PC-3 (cell line): ENCODE data around the gene UQCR11. TPM values are rescaled to one million over a fixed set of nuclear protein-coding genes. Genes with fewer than 3 reads are reported as not detected.

Experiments used
- ATAC-seq: fragments of 200-7000 bp; cut with Tn5 transposase; 2 replicates; pipeline ENCODE4 v1.9.1; 2020; ENCODE audit warnings: mild to moderate bottlenecking, moderate library complexity
- BruUV-seq: library from RNA; stranded (reverse); fragments of 400-500 nt; replicated peaks from 2 replicates; lab custom pipeline; 2021; lab: Mats Ljungman, UMichigan
- CTCF ChIA-PET: fragments of 300-600 bp; sonication (Branson Sonifier 250); formaldehyde crosslinking; loops from one replicate; lab custom pipeline; 2022; ENCODE audit warnings: antibody characterized with exemption; lab: Charles Lee
- POLR2A ChIA-PET: fragments of 300-600 bp; sonication (Branson Sonifier 250); formaldehyde crosslinking; loops from one replicate; lab custom pipeline; 2022; ENCODE audit warnings: antibody characterized with exemption; ENCODE audit not compliant: unreplicated experiment; lab: Charles Lee
- DNase-seq: peaks from one replicate; pipeline ENCODE4 v3.0.0-alpha.2; 2015
- H2AFZ ChIP-seq: fragments of 300-600 bp; sonication (generic); 2 replicates; pipeline ENCODE4 v1.6.0; 2016; ENCODE audit warnings: antibody characterized with exemption, low read length
- H3F3A ChIP-seq: fragments of 300-600 bp; sonication (generic); one replicate; pipeline ENCODE4 v1.6.0; 2017; ENCODE audit warnings: antibody characterized with exemption, low read length, control low read depth, mild to moderate bottlenecking; ENCODE audit not compliant: unreplicated experiment
- H3K27ac ChIP-seq: fragments of 300-600 bp; sonication (generic); 2 replicates; pipeline ENCODE4 v1.5.1; 2016; ENCODE audit warnings: mild to moderate bottlenecking, low read length
- H3K27me3 ChIP-seq: fragments of 300-600 bp; sonication (generic); 2 replicates; pipeline ENCODE4 v1.6.1; 2016; ENCODE audit warnings: low read length, mixed read lengths
- H3K36me3 ChIP-seq: fragments of 300-600 bp; sonication (generic); 2 replicates; pipeline ENCODE4 v1.6.1; 2016; ENCODE audit warnings: low read depth, mixed run types, low read length, mixed read lengths
- H3K4me1 ChIP-seq: fragments of 300-600 bp; sonication (generic); 2 replicates; pipeline ENCODE4 v1.5.1; 2016; ENCODE audit warnings: low read length; ENCODE audit not compliant: insufficient read depth
- H3K4me2 ChIP-seq: fragments of 300-600 bp; sonication (generic); 2 replicates; pipeline ENCODE4 v1.6.0; 2016; ENCODE audit warnings: low read length
- H3K4me3 ChIP-seq: fragments of 300-600 bp; sonication (generic); 2 replicates; pipeline ENCODE4 v1.5.1; 2016; ENCODE audit warnings: mild to moderate bottlenecking, low read length, mixed read lengths
- H3K79me2 ChIP-seq: fragments of 300-600 bp; sonication (generic); 2 replicates; pipeline ENCODE4 v1.6.1; 2017; ENCODE audit warnings: low read length, mixed read lengths
- H3K9ac ChIP-seq: fragments of 300-600 bp; sonication (generic); 2 replicates; pipeline ENCODE4 v1.6.0; 2016; ENCODE audit warnings: mild to moderate bottlenecking, low read length
- H3K9me2 ChIP-seq: fragments of 300-600 bp; sonication (generic); replicated peaks from 2 replicates; pipeline ENCODE4 v1.6.1; 2016; ENCODE audit warnings: mixed run types, low read length, mixed read lengths
- H3K9me3 ChIP-seq: fragments of 300-600 bp; sonication (generic); 2 replicates; pipeline ENCODE4 v1.6.1; 2016; ENCODE audit warnings: low read length, mixed read lengths
- H4K20me1 ChIP-seq: fragments of 300-600 bp; sonication (generic); 2 replicates; pipeline ENCODE4 v1.6.1; 2016; ENCODE audit warnings: low read length, mixed read lengths
- EZH2 ChIP-seq: fragments of 300-600 bp; sonication (generic); IDR thresholded peaks from one replicate; pipeline ENCODE4 v1.6.1; 2017; ENCODE audit warnings: antibody characterized with exemption, mild to moderate bottlenecking, low read length; ENCODE audit not compliant: unreplicated experiment
- EZH2phosphoT487 ChIP-seq: fragments of 300-600 bp; sonication (generic); IDR thresholded peaks from 2 replicates; pipeline ENCODE4 v1.6.1; 2018; ENCODE audit warnings: mild to moderate bottlenecking, antibody characterized with exemption, low read length, borderline replicate concordance
- intact Hi-C: fragments of 100-400 bp; cut with micrococcal nuclease; formaldehyde crosslinking; loops from 2 replicates; pipeline ENCODE4 v1.9.0; 2023
- total RNA-seq: library from RNA; depleted of rRNA; stranded (reverse); fragments of >200 nt; gene quantifications from 2 replicates; pipeline ENCODE4 v1.2.3, GENCODE V29; 2014
- TF ChIP-seq, protein P1 (sequence below): fragments of 300-600 bp; sonication (generic); conservative IDR thresholded peaks from 2 replicates; pipeline ENCODE4 v1.5.1; 2017; ENCODE audit warnings: antibody characterized with exemption, low read depth, mild to moderate bottlenecking, low read length

Gene UQCR11
- total RNA-seq, 1 experiment from 2014 or later = 148 TPM

DNA sequence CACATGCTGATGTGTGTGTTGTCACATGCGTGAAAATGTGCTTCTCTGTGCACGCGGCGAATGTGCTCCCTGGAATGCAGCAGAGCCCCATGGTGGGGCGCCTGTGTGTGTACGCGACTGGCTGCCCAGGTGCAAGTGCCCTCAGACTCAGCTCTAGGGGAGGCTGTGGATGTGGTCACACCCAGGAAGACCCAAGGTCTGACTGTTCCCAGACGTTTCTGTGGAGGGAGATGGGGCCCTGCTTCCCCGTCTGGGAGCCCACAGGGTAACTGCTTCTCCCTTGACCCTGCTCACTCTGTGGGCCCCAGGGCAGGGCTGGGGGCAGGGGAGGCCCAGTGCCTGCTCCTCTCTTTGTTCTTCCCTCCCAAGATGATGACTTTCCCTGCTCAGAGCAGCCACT, 7.9 kb upstream of the UQCR11 start:
- H3K9ac ChIP-seq = no peak overlapping the region
- DNase-seq (no peak), ATAC-seq (no peak)
- no peaks in the 10 kb centered on the region for H3K9me2 ChIP-seq
- no peak overlapping the region for H3K4me3 ChIP-seq
- TF ChIP-seq, protein P1, sequence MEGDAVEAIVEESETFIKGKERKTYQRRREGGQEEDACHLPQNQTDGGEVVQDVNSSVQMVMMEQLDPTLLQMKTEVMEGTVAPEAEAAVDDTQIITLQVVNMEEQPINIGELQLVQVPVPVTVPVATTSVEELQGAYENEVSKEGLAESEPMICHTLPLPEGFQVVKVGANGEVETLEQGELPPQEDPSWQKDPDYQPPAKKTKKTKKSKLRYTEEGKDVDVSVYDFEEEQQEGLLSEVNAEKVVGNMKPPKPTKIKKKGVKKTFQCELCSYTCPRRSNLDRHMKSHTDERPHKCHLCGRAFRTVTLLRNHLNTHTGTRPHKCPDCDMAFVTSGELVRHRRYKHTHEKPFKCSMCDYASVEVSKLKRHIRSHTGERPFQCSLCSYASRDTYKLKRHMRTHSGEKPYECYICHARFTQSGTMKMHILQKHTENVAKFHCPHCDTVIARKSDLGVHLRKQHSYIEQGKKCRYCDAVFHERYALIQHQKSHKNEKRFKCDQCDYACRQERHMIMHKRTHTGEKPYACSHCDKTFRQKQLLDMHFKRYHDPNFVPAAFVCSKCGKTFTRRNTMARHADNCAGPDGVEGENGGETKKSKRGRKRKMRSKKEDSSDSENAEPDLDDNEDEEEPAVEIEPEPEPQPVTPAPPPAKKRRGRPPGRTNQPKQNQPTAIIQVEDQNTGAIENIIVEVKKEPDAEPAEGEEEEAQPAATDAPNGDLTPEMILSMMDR = no peak
- TF ChIP-seq EZH2 (no peak), EZH2phosphoT487 (no peak)
- no peak overlapping the region for H2AFZ ChIP-seq
- BruUV-seq = no TSS peak
- no peaks in the 10 kb centered on the region for H3K79me2 ChIP-seq
- ChIA-PET CTCF (no interaction called here), POLR2A (no interaction called here)
- peaks cover 8% of the 10 kb centered on the region for H3K4me1 ChIP-seq
- no peaks in the 10 kb centered on the region for H4K20me1 ChIP-seq
- no peaks in the 10 kb centered on the region for H3K27me3 ChIP-seq
- intact Hi-C loops = no loop called here
- H3K9me3 ChIP-seq = no peaks in the 10 kb centered on the region
- H3K4me2 ChIP-seq = no peak overlapping the region
- no peak overlapping the region for H3K27ac ChIP-seq
- H3K36me3 ChIP-seq = no peaks in the 10 kb centered on the region; the same call in 1 of the 2 replicates
- H3F3A ChIP-seq = no peaks in the 10 kb centered on the region

DNA sequence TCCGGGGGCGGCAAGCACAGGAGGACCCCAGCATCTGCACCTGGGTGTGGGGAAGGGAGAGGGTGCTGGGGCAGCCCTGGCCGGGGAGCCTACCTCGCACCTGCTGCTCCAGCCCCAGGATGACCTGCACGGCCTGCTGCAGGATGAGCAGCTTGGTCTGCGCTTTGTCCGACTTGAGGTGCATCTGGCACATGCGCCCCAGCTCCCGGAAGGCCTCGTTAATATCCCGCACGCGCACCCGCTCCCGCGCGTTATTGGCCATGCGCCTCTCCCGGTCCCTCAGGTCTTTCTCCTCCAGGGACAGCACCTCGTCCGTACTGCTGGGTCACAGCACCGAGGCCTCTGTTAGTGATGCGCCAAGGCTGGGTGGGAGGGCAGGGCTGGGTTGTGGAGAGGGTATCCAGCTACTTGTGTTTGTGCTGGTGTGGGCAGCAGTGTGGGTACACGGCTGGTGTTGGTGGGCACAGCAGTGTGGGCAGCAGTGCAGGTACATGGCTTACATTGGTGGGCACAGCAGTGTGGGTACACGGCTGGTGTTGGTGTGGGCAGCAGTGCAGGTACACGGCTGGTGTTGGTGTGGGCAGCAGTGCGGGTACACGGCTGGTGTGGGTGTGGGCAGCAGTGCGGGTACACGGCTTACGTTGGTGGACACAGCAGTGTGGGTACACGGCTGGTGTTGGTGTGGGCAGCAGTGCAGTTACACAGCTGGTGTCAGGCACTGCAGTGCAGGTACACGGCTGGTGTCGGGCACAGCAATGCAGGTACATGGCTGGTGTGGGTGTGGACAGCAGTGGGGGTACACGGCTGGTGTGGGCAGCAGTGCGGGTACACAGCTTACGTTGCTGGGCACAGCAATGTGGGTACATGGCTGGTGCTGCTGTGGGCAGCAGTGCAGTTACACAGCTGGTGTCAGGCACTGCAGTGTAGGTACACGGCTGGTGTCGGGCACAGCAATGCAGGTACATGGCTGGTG, 7.1 kb upstream of the UQCR11 start:
- no peak overlapping the region for H3K27ac ChIP-seq
- DNase-seq (no peak), ATAC-seq (no peak)
- no peaks in the 10 kb centered on the region for H3K9me2 ChIP-seq
- no peak overlapping the region for H2AFZ ChIP-seq
- no peaks in the 10 kb centered on the region for H4K20me1 ChIP-seq
- no TSS peak for BruUV-seq
- H3K4me2 ChIP-seq = no peak overlapping the region
- POLR2A ChIA-PET = no interaction called here
- H3K4me3 ChIP-seq = no peak overlapping the region
- intact Hi-C loops = no loop called here
- H3K79me2 ChIP-seq = no peaks in the 10 kb centered on the region
- CTCF ChIA-PET = no interaction called here
- no peaks in the 10 kb centered on the region; the same call in 1 of the 2 replicates for H3K36me3 ChIP-seq
- H3K4me1 ChIP-seq = peaks cover 8% of the 10 kb centered on the region
- no peak overlapping the region for H3K9ac ChIP-seq
- no peaks in the 10 kb centered on the region for H3K27me3 ChIP-seq
- no peaks in the 10 kb centered on the region for H3F3A ChIP-seq
- no peaks in the 10 kb centered on the region for H3K9me3 ChIP-seq
- TF ChIP-seq, protein P1 = no peak
- TF ChIP-seq EZH2 (no peak), EZH2phosphoT487 (no peak)

DNA sequence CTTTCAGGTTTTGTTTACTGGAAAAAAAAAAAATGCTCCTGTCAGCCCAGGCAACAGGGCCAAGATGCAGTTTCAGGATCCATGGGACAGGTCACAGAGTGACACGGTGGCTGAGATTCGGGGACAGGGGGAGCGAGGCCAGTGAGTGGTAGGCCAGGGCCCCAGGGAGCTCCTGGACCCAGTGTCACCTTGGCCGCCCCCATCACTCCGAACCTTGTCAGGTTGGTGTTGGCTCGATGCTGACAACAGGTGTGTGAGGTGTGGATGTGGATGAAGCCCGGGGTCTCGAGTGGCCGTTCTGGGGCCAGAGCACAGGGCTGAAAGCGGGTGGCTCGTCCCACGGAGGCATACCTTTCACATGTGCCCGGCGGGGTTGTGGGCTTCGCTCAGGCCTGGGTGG, 6.1 kb upstream of the UQCR11 start:
- POLR2A ChIA-PET = no interaction called here
- Histone ChIP-seq H3K9me2 (no peaks in the 10 kb centered on the region), H3K36me3 (no peaks in the 10 kb centered on the region; the same call in 1 of the 2 replicates), H3K27me3 (no peaks in the 10 kb centered on the region), H3K9me3 (no peaks in the 10 kb centered on the region), H3K27ac (no peak overlapping the region), H3K79me2 (no peaks in the 10 kb centered on the region), H3K4me1 (peaks cover 11% of the 10 kb centered on the region), H3K9ac (no peak overlapping the region), H3K4me2 (no peak overlapping the region), H2AFZ (no peak overlapping the region), H3F3A (no peaks in the 10 kb centered on the region), H3K4me3 (no peak overlapping the region), H4K20me1 (no peaks in the 10 kb centered on the region)
- intact Hi-C loops = no loop called here
- TF ChIP-seq EZH2phosphoT487 (no peak), EZH2 (no peak)
- TF ChIP-seq, protein P1 = no peak
- CTCF ChIA-PET = no interaction called here
- DNase-seq = no peak
- no peak for ATAC-seq
- TSS peak; percentile 42 for BruUV-seq
